ENCODE results near the gene IL1RAPL2.

Gene IL1RAPL2

GRCh38 chrX:104695593-104695992 lies 129.6 kb downstream of the IL1RAPL2 start (continued):
- TF ChIP-seq CREB5 (CRISPR knock-in tag; IDR thresholded peaks at IDR 0.05; ENCODE audit: low read depth): no peak
- no peak for TF ChIP-seq ZNF70 (CRISPR knock-in tag; IDR thresholded peaks at IDR 0.05)
- TF ChIP-seq CSDC2 (CRISPR knock-in tag; IDR thresholded peaks at IDR 0.05): no peak
- no peak for TF ChIP-seq ZNF8 (CRISPR knock-in tag; IDR thresholded peaks at IDR 0.05)

DNA sequence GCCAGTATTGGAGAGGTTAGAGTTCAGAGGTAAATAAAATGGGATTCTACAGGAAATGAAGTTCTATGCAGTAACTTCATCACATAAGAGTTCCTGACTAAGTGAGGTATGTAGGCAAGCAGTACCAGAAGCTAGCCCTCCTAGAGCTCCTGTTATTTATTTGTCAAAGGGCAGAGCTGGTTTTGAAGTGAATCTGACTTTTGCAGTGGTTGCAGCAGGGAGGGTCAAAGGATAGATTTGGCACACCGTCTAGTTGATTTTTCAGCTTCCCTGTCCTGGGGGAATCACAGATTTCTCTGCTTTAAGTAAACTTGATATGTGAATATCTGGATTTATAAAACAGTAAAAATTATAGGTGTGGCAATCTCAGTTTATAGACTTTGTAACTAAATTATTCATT lies 130.7 kb downstream of the IL1RAPL2 start:
- no peak for ATAC-seq
- no peak for TF ChIP-seq RARB (CRISPR knock-in tag; IDR thresholded peaks at IDR 0.05)
- no peak for TF ChIP-seq OSR1 (CRISPR knock-in tag; IDR thresholded peaks at IDR 0.05)
- TF ChIP-seq CSRNP3 (CRISPR knock-in tag; IDR thresholded peaks at IDR 0.05): no peak
- no peak for TF ChIP-seq ISL1 (CRISPR knock-in tag; IDR thresholded peaks at IDR 0.05)
- TF ChIP-seq BACH2 (CRISPR knock-in tag; IDR thresholded peaks at IDR 0.05; ENCODE audit: borderline replicate concordance): no peak
- TF ChIP-seq ZNF70 (CRISPR knock-in tag; IDR thresholded peaks at IDR 0.05): no peak
- TF ChIP-seq ESRRG (CRISPR knock-in tag; IDR thresholded peaks at IDR 0.05): no peak
- no peak for TF ChIP-seq POU6F1 (CRISPR knock-in tag; IDR thresholded peaks at IDR 0.05; ENCODE audit: borderline replicate concordance, low read depth)
- no peak for TF ChIP-seq SNAI2 (CRISPR knock-in tag; IDR thresholded peaks at IDR 0.05)
- no peak for TF ChIP-seq CSDC2 (CRISPR knock-in tag; IDR thresholded peaks at IDR 0.05)
- TF ChIP-seq TCF4 (CRISPR knock-in tag; IDR thresholded peaks at IDR 0.05; ENCODE audit: borderline replicate concordance): no peak
- TF ChIP-seq ZNF565 (CRISPR knock-in tag; conservative IDR thresholded peaks at IDR 0.05; ENCODE audit: low read depth): no peak
- no peak for TF ChIP-seq ZNF8 (CRISPR knock-in tag; IDR thresholded peaks at IDR 0.05)
- no peak for TF ChIP-seq TSHZ2 (CRISPR knock-in tag; IDR thresholded peaks at IDR 0.05)
- TF ChIP-seq ARNTL (CRISPR knock-in tag; IDR thresholded peaks at IDR 0.05; ENCODE audit: borderline replicate concordance, low read depth): no peak
- no peak for TF ChIP-seq TOX (CRISPR knock-in tag; IDR thresholded peaks at IDR 0.05; ENCODE audit: borderline replicate concordance)
- no peak for TF ChIP-seq PPARA (CRISPR knock-in tag; IDR thresholded peaks at IDR 0.05; ENCODE audit: borderline replicate concordance)

GRCh38 chrX:104697294-104697693 lies 131.3 kb downstream of the IL1RAPL2 start:
- no peak for ATAC-seq
- no peak for TF ChIP-seq OSR1 (CRISPR knock-in tag; IDR thresholded peaks at IDR 0.05)
- TF ChIP-seq ARNTL (CRISPR knock-in tag; IDR thresholded peaks at IDR 0.05; ENCODE audit: borderline replicate concordance, low read depth): no peak
- no peak for TF ChIP-seq GLIS3 (CRISPR knock-in tag; IDR thresholded peaks at IDR 0.05)
- no peak for TF ChIP-seq TOX (CRISPR knock-in tag; IDR thresholded peaks at IDR 0.05; ENCODE audit: borderline replicate concordance)
- no peak for TF ChIP-seq BACH2 (CRISPR knock-in tag; IDR thresholded peaks at IDR 0.05; ENCODE audit: borderline replicate concordance)
- TF ChIP-seq CREB5 (CRISPR knock-in tag; IDR thresholded peaks at IDR 0.05; ENCODE audit: low read depth): no peak
- TF ChIP-seq ZNF565 (CRISPR knock-in tag; conservative IDR thresholded peaks at IDR 0.05; ENCODE audit: low read depth): no peak
- no peak for TF ChIP-seq CSRNP3 (CRISPR knock-in tag; IDR thresholded peaks at IDR 0.05)
- TF ChIP-seq ESRRG (CRISPR knock-in tag; IDR thresholded peaks at IDR 0.05): no peak
- no peak for TF ChIP-seq ISL1 (CRISPR knock-in tag; IDR thresholded peaks at IDR 0.05)
- no peak for TF ChIP-seq ZFP3 (CRISPR knock-in tag; IDR thresholded peaks at IDR 0.05)
- TF ChIP-seq POU6F1 (CRISPR knock-in tag; IDR thresholded peaks at IDR 0.05; ENCODE audit: borderline replicate concordance, low read depth): no peak
- no peak for TF ChIP-seq CSDC2 (CRISPR knock-in tag; IDR thresholded peaks at IDR 0.05)
- no peak for TF ChIP-seq RARB (CRISPR knock-in tag; IDR thresholded peaks at IDR 0.05)
- no peak for TF ChIP-seq ZNF70 (CRISPR knock-in tag; IDR thresholded peaks at IDR 0.05)
- no peak for TF ChIP-seq TSHZ2 (CRISPR knock-in tag; IDR thresholded peaks at IDR 0.05)
- no peak for TF ChIP-seq ZC3H10 (CRISPR knock-in tag; IDR thresholded peaks at IDR 0.05)
- no peak for TF ChIP-seq ZNF8 (CRISPR knock-in tag; IDR thresholded peaks at IDR 0.05)
- TF ChIP-seq PPARA (CRISPR knock-in tag; IDR thresholded peaks at IDR 0.05; ENCODE audit: borderline replicate concordance): no peak
